Endometrial microvascular endothelial cells (primary cell): Measurements from ENCODE around the gene TINAG. TPM values are rescaled to one million over a fixed set of nuclear protein-coding genes. Genes with fewer than 3 reads are reported as not detected.
"Not testable (repeated sequence)": the region's sequence is repeated elsewhere in the genome, so short reads cannot be mapped to it uniquely, and the experiment has no call there.

Experiments used
- in situ Hi-C: cut with HindIII; loops from 2 replicates; pipeline ENCODE4 v1.10.0; 2017; ENCODE audit warnings: low sequenced_read_pairs, low pct_unique_long_range_greater_than_20kb; ENCODE audit errors: inconsistent ontology term
- total RNA-seq: library from RNA; depleted of rRNA; stranded (reverse); fragments of >200 nt; gene quantifications from one replicate; pipeline ENCODE4 v1.2.3, GENCODE V29; 2015; ENCODE audit errors: inconsistent ontology term

Gene TINAG
- total RNA-seq, 1 donor from 2014 or later: not detected

- in situ Hi-C loops: no loop called here
Observed at GRCh38 chr6:54299542-54300269, 8.5 kb upstream of the TINAG start.

- in situ Hi-C loops: no loop called here
Observed at GRCh38 chr6:54301770-54302169, 6.5 kb upstream of the TINAG start.

- in situ Hi-C loops: no loop called here
Observed at GRCh38 chr6:54307439-54307910, 766 bp upstream of the TINAG start.

- in situ Hi-C loops: no loop called here
Observed at GRCh38 chr6:54308986-54309315, 710 bp downstream of the TINAG start.

GRCh38 chr6:54310377-54311152 is 2.3 kb downstream of the TINAG start:
- in situ Hi-C loops: no loop called here

GRCh38 chr6:54315656-54316055 is 7.4 kb downstream of the TINAG start:
- in situ Hi-C loops: no loop called here

GRCh38 chr6:54320871-54321270 is 12.6 kb downstream of the TINAG start:
- in situ Hi-C loops: no loop called here

- in situ Hi-C loops: no loop called here
Observed at GRCh38 chr6:54327631-54328030, 19.4 kb downstream of the TINAG start.

- in situ Hi-C loops: not testable (repeated sequence)
Observed at GRCh38 chr6:54331571-54331970, 23.3 kb downstream of the TINAG start.

- in situ Hi-C loops: no loop called here
Observed at GRCh38 chr6:54335871-54336270, 27.6 kb downstream of the TINAG start.

- in situ Hi-C loops: no loop called here
Observed at GRCh38 chr6:54353975-54354374, 45.7 kb downstream of the TINAG start.

GRCh38 chr6:54354608-54355007 is 46.4 kb downstream of the TINAG start:
- in situ Hi-C loops: no loop called here

- in situ Hi-C loops: no loop called here
Observed at GRCh38 chr6:54357141-54357540, 48.9 kb downstream of the TINAG start.

GRCh38 chr6:54361188-54361587 is 52.9 kb downstream of the TINAG start:
- in situ Hi-C loops: no loop called here

GRCh38 chr6:54361734-54362133 is 53.5 kb downstream of the TINAG start:
- in situ Hi-C loops: no loop called here

- in situ Hi-C loops: no loop called here
Observed at GRCh38 chr6:54366667-54367327, 58.6 kb downstream of the TINAG start.

GRCh38 chr6:54377776-54378175 is 69.5 kb downstream of the TINAG start:
- in situ Hi-C loops: no loop called here

GRCh38 chr6:54386295-54386694 is 78.1 kb downstream of the TINAG start:
- in situ Hi-C loops: no loop called here

GRCh38 chr6:54390362-54390761 is 82.1 kb downstream of the TINAG start:
- in situ Hi-C loops: no loop called here

GRCh38 chr6:54391577-54391976 is 83.3 kb downstream of the TINAG start:
- in situ Hi-C loops: no loop called here
